HCT116 (cell line): ENCODE data around the gene KANK4. TPM values are rescaled to one million over a fixed set of nuclear protein-coding genes. Genes with fewer than 3 reads are reported as not detected.

Experiments used
- ATAC-seq: fragments of 200-7000 bp; cut with Tn5 transposase; 2 replicates; pipeline ENCODE4 v1.9.1; 2020; ENCODE audit warnings: mild to moderate bottlenecking, moderate library complexity
- BruUV-seq: library from RNA; stranded (reverse); fragments of 400-500 nt; replicated peaks from 2 replicates; lab custom pipeline; 2021; lab: Mats Ljungman, UMichigan
- CTCF ChIA-PET: fragments of 300-600 bp; sonication (Branson Sonifier 250); formaldehyde crosslinking; loops from one replicate; lab custom pipeline; 2021; ENCODE audit warnings: antibody characterized with exemption; lab: Charles Lee
- POLR2A ChIA-PET: fragments of 300-600, 350-600 bp; sonication (Branson Sonifier 250); formaldehyde crosslinking; loops from one replicate; lab custom pipeline; 2021; ENCODE audit warnings: antibody characterized with exemption; lab: Charles Lee
- RAD21 ChIA-PET, 2 experiments: fragments of 300-600 bp; sonication (Branson Sonifier 250); formaldehyde crosslinking; loops; one replicate each; lab custom pipeline; 2023; ENCODE audit warnings: low total read pairs in 2 of 2; ENCODE audit not compliant: uncharacterized antibody in 2 of 2, unreplicated experiment in 2 of 2, low non-redundant PET in 1 of 2; lab: Charles Lee
- DNase-seq: peaks from one replicate; pipeline ENCODE4 v3.0.0-alpha.2; 2010; ENCODE audit warnings: low read depth, low spot score
- H2AFZ ChIP-seq: fragments of 200-600 bp; shearing (Covaris generic), sonication (generic); 2 replicates; pipeline ENCODE4 v1.6.1; 2017; ENCODE audit warnings: low read depth, mixed run types, mixed read lengths, antibody characterized with exemption, low read length; ENCODE audit not compliant: poor library complexity, severe bottlenecking
- H3K27ac ChIP-seq: 2 replicates; pipeline ENCODE4 v1.5.1; 2012; ENCODE audit warnings: low read depth, low read length
- H3K27me3 ChIP-seq: fragments of 200-600 bp; sonication (generic); 2 replicates; pipeline ENCODE4 v1.6.1; 2016; ENCODE audit warnings: mixed run types, low read length, mixed read lengths; ENCODE audit not compliant: insufficient read depth
- H3K36me3 ChIP-seq, 2 experiments: fragments of 200-500 bp in 1 of 2; fragments of 200-600 bp in 1 of 2; sonication (Bioruptor generic) in 1 of 2; sonication (generic) in 1 of 2; 2 replicates each; pipeline versions ENCODE4 v1.5.1 to v1.6.1; 2014 to 2016; ENCODE audit warnings: low read length in 2 of 2, inconsistent platforms in 1 of 2, mixed read lengths in 1 of 2, mixed run types in 1 of 2; ENCODE audit not compliant: insufficient read depth in 2 of 2, control insufficient read depth in 1 of 2
- H3K4me1 ChIP-seq, 2 experiments: fragments of 200-600 bp in 1 of 2; sonication (generic) in 1 of 2; 2 replicates each; pipeline versions ENCODE4 v1.5.1 to v1.6.1; 2012 to 2017; ENCODE audit warnings: low read length in 2 of 2, inconsistent platforms in 1 of 2, mild to moderate bottlenecking in 1 of 2, mixed read lengths in 1 of 2, mixed run types in 1 of 2, moderate library complexity in 1 of 2; ENCODE audit not compliant: insufficient read depth in 2 of 2, control insufficient read depth in 1 of 2
- H3K4me2 ChIP-seq: fragments of 200-600 bp; sonication (generic); 2 replicates; pipeline ENCODE4 v1.6.1; 2017; ENCODE audit warnings: mixed run types, low read length, mixed read lengths
- H3K4me3 ChIP-seq, 2 experiments: fragments of 200-600 bp in 1 of 2; sonication (generic) in 1 of 2; replicated peaks in 1 of 2; 2 replicates each; pipeline ENCODE4 v1.5.1; 2011 to 2016; ENCODE audit warnings: low read length in 2 of 2, control low read depth in 1 of 2, low read depth in 1 of 2, mild to moderate bottlenecking in 1 of 2, mixed read lengths in 1 of 2, mixed run types in 1 of 2
- H3K79me2 ChIP-seq: fragments of 200-600 bp; sonication (generic); 2 replicates; pipeline ENCODE4 v1.6.1; 2017; ENCODE audit warnings: mild to moderate bottlenecking, mixed run types, low read length, moderate library complexity, mixed read lengths; ENCODE audit not compliant: insufficient read depth
- H3K9ac ChIP-seq: fragments of 200-600 bp; sonication (generic); 2 replicates; pipeline ENCODE4 v1.6.1; 2016; ENCODE audit warnings: low read length, mixed read lengths
- H3K9me2 ChIP-seq: fragments of 200-600 bp; sonication (generic), shearing (Covaris generic); 2 replicates; pipeline ENCODE4 v1.6.1; 2017; ENCODE audit warnings: mixed run types, mild to moderate bottlenecking, moderate library complexity; ENCODE audit not compliant: insufficient read depth
- H3K9me3 ChIP-seq, 2 experiments: fragments of 200-500 bp in 1 of 2; fragments of 200-600 bp in 1 of 2; sonication (Bioruptor generic) in 1 of 2; sonication (generic) in 1 of 2; 2 replicates each; pipeline ENCODE4 v1.6.1; 2014 to 2017; ENCODE audit warnings: low read length in 2 of 2, mixed read lengths in 2 of 2, inconsistent platforms in 1 of 2, low read depth in 1 of 2, mild to moderate bottlenecking in 1 of 2, mixed run types in 1 of 2, moderate library complexity in 1 of 2; ENCODE audit not compliant: control insufficient read depth in 1 of 2, insufficient read depth in 1 of 2
- H4K20me1 ChIP-seq: fragments of 200-600 bp; sonication (generic), shearing (Covaris generic); 2 replicates; pipeline ENCODE4 v1.6.1; 2017; ENCODE audit warnings: mixed run types, mild to moderate bottlenecking, moderate library complexity; ENCODE audit not compliant: insufficient read depth
- CBX3 ChIP-seq: IDR thresholded peaks from 2 replicates; pipeline ENCODE4 v1.6.1; 2012; ENCODE audit warnings: low read depth
- CEBPB ChIP-seq: IDR thresholded peaks from 2 replicates; pipeline ENCODE4 v1.6.1; 2012; ENCODE audit warnings: low read depth
- EGR1 ChIP-seq: IDR thresholded peaks from 2 replicates; pipeline ENCODE4 v1.6.1; 2012; ENCODE audit warnings: low read depth
- EZH2 ChIP-seq: fragments of 200-600 bp; sonication (generic); IDR thresholded peaks from 2 replicates; pipeline ENCODE4 v1.6.1; 2017; ENCODE audit warnings: antibody characterized with exemption, mixed run types
- EZH2phosphoT487 ChIP-seq: fragments of 200-600 bp; IDR thresholded peaks from 2 replicates; pipeline ENCODE4 v1.6.1; 2018; ENCODE audit warnings: antibody characterized with exemption, borderline replicate concordance
- FOSL1 ChIP-seq: IDR thresholded peaks from 2 replicates; pipeline ENCODE4 v1.6.1; 2012; ENCODE audit warnings: low read depth
- JUND ChIP-seq: IDR thresholded peaks from 2 replicates; pipeline ENCODE4 v1.6.1; 2012
- POLR2A ChIP-seq: IDR thresholded peaks from 2 replicates; pipeline ENCODE4 v1.7.0; 2011; ENCODE audit warnings: borderline replicate concordance; ENCODE audit not compliant: insufficient read depth, insufficient read length; ENCODE audit errors: extremely low read depth
- POLR2AphosphoS5 ChIP-seq: IDR thresholded peaks from 2 replicates; pipeline ENCODE4 v1.6.1; 2011; ENCODE audit warnings: mild to moderate bottlenecking, low read depth, low read length, moderate library complexity
- RAD21 ChIP-seq: IDR thresholded peaks from 2 replicates; pipeline ENCODE4 v1.6.1; 2012; ENCODE audit warnings: low read depth, mild to moderate bottlenecking
- SIN3A ChIP-seq: IDR thresholded peaks from 2 replicates; pipeline ENCODE4 v1.6.1; 2012; ENCODE audit warnings: low read depth
- SP1 ChIP-seq: IDR thresholded peaks from 2 replicates; pipeline ENCODE4 v1.6.1; 2012; ENCODE audit warnings: low read depth
- SRF ChIP-seq: IDR thresholded peaks from 2 replicates; pipeline ENCODE4 v1.6.1; 2012; ENCODE audit warnings: low read depth
- YY1 ChIP-seq: IDR thresholded peaks from 2 replicates; pipeline ENCODE4 v1.6.1; 2011; ENCODE audit warnings: low read length, low read depth, moderate library complexity, mild to moderate bottlenecking; ENCODE audit not compliant: insufficient replicate concordance; ENCODE audit errors: extremely low read depth
- ZFX ChIP-seq: fragments of 450-650 bp; IDR thresholded peaks from 2 replicates; pipeline ENCODE4 v1.6.1; 2017
- intact Hi-C: fragments of 100-400 bp; cut with micrococcal nuclease; formaldehyde crosslinking; loops from 2 replicates; pipeline ENCODE4 v1.10.0; 2022
- total RNA-seq: library from RNA; stranded (reverse); gene quantifications from one replicate; pipeline ENCODE4 v1.2.1, GENCODE V29; 2021; ENCODE audit not compliant: unreplicated experiment
- TF ChIP-seq, protein P1 (sequence below), 3 experiments: fragments of 200-600 bp in 1 of 3; sonication (generic) in 1 of 3; IDR thresholded peaks in 2 of 3; conservative IDR thresholded peaks in 1 of 3; 2 replicates each; pipeline ENCODE4 v1.5.1; 2012 to 2017; ENCODE audit warnings: low read depth in 2 of 3, low read length in 2 of 3, antibody characterized with exemption in 1 of 3, borderline replicate concordance in 1 of 3, control low read depth in 1 of 3, mild to moderate bottlenecking in 1 of 3, mixed read lengths in 1 of 3, mixed run types in 1 of 3, moderate library complexity in 1 of 3; ENCODE audit not compliant: insufficient read depth in 1 of 3
- TF ChIP-seq, protein P2 (sequence below): IDR thresholded peaks from 2 replicates; pipeline ENCODE4 v1.6.1; 2012

The KANK4 gene
- total RNA-seq, 1 experiment from 2014 or later = not detected

- TF ChIP-seq EGR1 (no peak), EZH2phosphoT487 (no peak), POLR2AphosphoS5 (no peak), EZH2 (no peak), SIN3A (no peak), CBX3 (no peak), ZFX (no peak), FOSL1 (no peak), JUND (no peak), YY1 (no peak), POLR2A (no peak), SP1 (no peak), CEBPB (no peak), RAD21 (no peak), SRF (no peak)
- TF ChIP-seq, protein P1, sequence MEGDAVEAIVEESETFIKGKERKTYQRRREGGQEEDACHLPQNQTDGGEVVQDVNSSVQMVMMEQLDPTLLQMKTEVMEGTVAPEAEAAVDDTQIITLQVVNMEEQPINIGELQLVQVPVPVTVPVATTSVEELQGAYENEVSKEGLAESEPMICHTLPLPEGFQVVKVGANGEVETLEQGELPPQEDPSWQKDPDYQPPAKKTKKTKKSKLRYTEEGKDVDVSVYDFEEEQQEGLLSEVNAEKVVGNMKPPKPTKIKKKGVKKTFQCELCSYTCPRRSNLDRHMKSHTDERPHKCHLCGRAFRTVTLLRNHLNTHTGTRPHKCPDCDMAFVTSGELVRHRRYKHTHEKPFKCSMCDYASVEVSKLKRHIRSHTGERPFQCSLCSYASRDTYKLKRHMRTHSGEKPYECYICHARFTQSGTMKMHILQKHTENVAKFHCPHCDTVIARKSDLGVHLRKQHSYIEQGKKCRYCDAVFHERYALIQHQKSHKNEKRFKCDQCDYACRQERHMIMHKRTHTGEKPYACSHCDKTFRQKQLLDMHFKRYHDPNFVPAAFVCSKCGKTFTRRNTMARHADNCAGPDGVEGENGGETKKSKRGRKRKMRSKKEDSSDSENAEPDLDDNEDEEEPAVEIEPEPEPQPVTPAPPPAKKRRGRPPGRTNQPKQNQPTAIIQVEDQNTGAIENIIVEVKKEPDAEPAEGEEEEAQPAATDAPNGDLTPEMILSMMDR (IDR thresholded peaks at IDR 0.05 in 2 of 3, conservative IDR thresholded peaks at IDR 0.05 in 1 of 3; ENCODE audit: borderline replicate concordance in 1 of 3, insufficient read depth in 1 of 3, low read depth in 2 of 3, low read length in 2 of 3) = no peak
- TF ChIP-seq, protein P2, sequence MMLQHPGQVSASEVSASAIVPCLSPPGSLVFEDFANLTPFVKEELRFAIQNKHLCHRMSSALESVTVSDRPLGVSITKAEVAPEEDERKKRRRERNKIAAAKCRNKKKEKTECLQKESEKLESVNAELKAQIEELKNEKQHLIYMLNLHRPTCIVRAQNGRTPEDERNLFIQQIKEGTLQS = no peak
- H2AFZ ChIP-seq = no peak overlapping the region
Observed at GRCh38 chr1:62341615-62342014, 22.4 kb upstream of the KANK4 start.

More at GRCh38 chr1:62341615-62342014, 22.4 kb upstream of the KANK4 start:
- DNase-seq (no peak), ATAC-seq (no peak)
- ChIA-PET CTCF (no interaction called here), RAD21 (no interaction called here), POLR2A (no interaction called here)
- no peak overlapping the region for H3K9ac ChIP-seq
- H3K9me2 ChIP-seq = no peaks in the 10 kb centered on the region
- no peaks in the 10 kb centered on the region for H3K36me3 ChIP-seq
- H3K4me1 ChIP-seq = no peaks in the 10 kb centered on the region
- no TSS peak for BruUV-seq
- no peaks in the 10 kb centered on the region for H3K79me2 ChIP-seq
- H3K27me3 ChIP-seq = no peaks in the 10 kb centered on the region
- no peaks in the 10 kb centered on the region for H3K9me3 ChIP-seq
- H3K4me2 ChIP-seq = no peak overlapping the region
- intact Hi-C loops = no loop called here
- no peak overlapping the region for H3K4me3 ChIP-seq
- H4K20me1 ChIP-seq = no peaks in the 10 kb centered on the region
- H3K27ac ChIP-seq = no peak overlapping the region
